Neural crest cell (in vitro differentiated cells): ENCODE results near the gene CCL5. TPM values are rescaled to one million over a fixed set of nuclear protein-coding genes. Genes with fewer than 3 reads are reported as not detected.

Experiments
- DNase-seq: peaks from one replicate; pipeline ENCODE4 v3.0.0; 2021; ENCODE audit warnings: low read depth, mixed read lengths, low spot score
- H3K27ac Mint-ChIP-seq: one replicate; pipeline ENCODE4 v1.8.0; 2021; ENCODE audit warnings: mild to moderate bottlenecking, mixed read lengths; ENCODE audit not compliant: unreplicated experiment
- H3K27me3 Mint-ChIP-seq: 2 replicates; pipeline ENCODE4 v1.8.0; 2021; ENCODE audit warnings: low read depth, mild to moderate bottlenecking, mixed read lengths
- H3K36me3 Mint-ChIP-seq: 2 replicates; pipeline ENCODE4 v1.8.0; 2021; ENCODE audit warnings: low read depth, mild to moderate bottlenecking, mixed read lengths
- H3K4me1 Mint-ChIP-seq: 2 replicates; pipeline ENCODE4 v1.8.0; 2021; ENCODE audit warnings: mixed read lengths
- H3K4me3 Mint-ChIP-seq: one replicate; pipeline ENCODE4 v1.8.0; 2021; ENCODE audit warnings: mild to moderate bottlenecking, mixed read lengths
- H3K9me3 Mint-ChIP-seq: 2 replicates; pipeline ENCODE4 v1.8.0; 2021; ENCODE audit warnings: mixed read lengths
- CTCF ChIP-seq: fragments of 200-600 bp; sonication (generic); conservative IDR thresholded peaks from 2 replicates; pipeline ENCODE4 v1.5.0; 2021; ENCODE audit warnings: antibody characterized with exemption, mild to moderate bottlenecking
- total RNA-seq: library from RNA; stranded (reverse); gene quantifications from 2 replicates; pipeline ENCODE4 v1.2.1, GENCODE V29; 2021

Gene CCL5
- total RNA-seq, 1 donor from 2014 or later = not detected

GRCh38 chr17:35917519-35918213 is 37.5 kb upstream of the CCL5 start:
- Mint-ChIP-seq H3K9me3 (peaks cover 8% of the 10 kb centered on the region), H3K27ac (no peak overlapping the region), H3K36me3 (peaks cover 12% of the 10 kb centered on the region), H3K27me3 (no peaks in the 10 kb centered on the region), H3K4me3 (no peak overlapping the region), H3K4me1 (no peaks in the 10 kb centered on the region)
- DNase-seq = no peak
- TF ChIP-seq CTCF = no peak

GRCh38 chr17:35915153-35915964 is 35.2 kb upstream of the CCL5 start:
- Mint-ChIP-seq H3K4me1 (no peaks in the 10 kb centered on the region), H3K36me3 (peaks cover 9% of the 10 kb centered on the region), H3K27ac (no peak overlapping the region), H3K27me3 (no peaks in the 10 kb centered on the region), H3K4me3 (no peak overlapping the region), H3K9me3 (peaks cover 14% of the 10 kb centered on the region)
- TF ChIP-seq CTCF = no peak
- no peak for DNase-seq

GRCh38 chr17:35914354-35914753 is 34.2 kb upstream of the CCL5 start:
- no peak for DNase-seq
- H3K9me3 Mint-ChIP-seq = peaks cover 14% of the 10 kb centered on the region
- no peaks in the 10 kb centered on the region for H3K27me3 Mint-ChIP-seq
- H3K4me3 Mint-ChIP-seq = no peak overlapping the region
- H3K27ac Mint-ChIP-seq = no peak overlapping the region
- no peaks in the 10 kb centered on the region for H3K4me1 Mint-ChIP-seq
- no peak for TF ChIP-seq CTCF
- peaks cover 9% of the 10 kb centered on the region for H3K36me3 Mint-ChIP-seq

- Mint-ChIP-seq H3K4me1 (no peaks in the 10 kb centered on the region), H3K27ac (no peak overlapping the region), H3K4me3 (no peak overlapping the region), H3K36me3 (peaks cover 8% of the 10 kb centered on the region), H3K9me3 (peaks cover 19% of the 10 kb centered on the region), H3K27me3 (no peaks in the 10 kb centered on the region)
- TF ChIP-seq CTCF = no peak
- no peak for DNase-seq
These were observed 33.4 kb upstream of the CCL5 start for GRCh38 chr17:35913609-35914008.

- TF ChIP-seq CTCF = no peak
- Mint-ChIP-seq H3K4me3 (no peak overlapping the region), H3K36me3 (peaks cover 3% of the 10 kb centered on the region), H3K9me3 (peaks cover 19% of the 10 kb centered on the region), H3K27ac (no peak overlapping the region), H3K27me3 (no peaks in the 10 kb centered on the region), H3K4me1 (no peaks in the 10 kb centered on the region)
- DNase-seq = no peak
These were observed 32.8 kb upstream of the CCL5 start for GRCh38 chr17:35912942-35913341.
